ENCODE data around the gene NDUFA1.
"Not testable (repeated sequence)": the region's sequence is repeated elsewhere in the genome, so short reads cannot be mapped to it uniquely, and the experiment has no call there.

NDUFA1 gene

GRCh38 chrX:119871599-119872395 is at the start of gene NDUFA1, which contains the start of gene RNF113A:
TSS of gene NDUFA1 (plus strand) at chrX:119871832. CDS start at chrX:119871912, 80 bp downstream.
TSS of gene RNF113A (minus strand) at chrX:119871733. CDS start at chrX:119871613, 120 bp downstream.
- H3K36me3 Mint-ChIP-seq (ENCODE audit: low read depth) = peaks cover 19% of the 10 kb centered on the region
- DNase-seq (peak; percentile 80), ATAC-seq (peak; percentile 95)
- peak within 1 kb of the TSS; percentile 99 for H3K27ac Mint-ChIP-seq
- H3K9me3 Mint-ChIP-seq = no peaks in the 10 kb centered on the region
- peaks cover 17% of the 10 kb centered on the region for H3K4me1 Mint-ChIP-seq
- H3K27me3 Mint-ChIP-seq = no peaks in the 10 kb centered on the region
- H3K4me3 Mint-ChIP-seq = peak within 1 kb of the TSS; percentile 100

GRCh38 chrX:119824221-119824620 is 47.4 kb upstream of the NDUFA1 start:
- not testable (repeated sequence) for H3K27ac Mint-ChIP-seq; H3K27me3 Mint-ChIP-seq; H3K36me3 Mint-ChIP-seq (ENCODE audit: low read depth); H3K9me3 Mint-ChIP-seq; H3K4me3 Mint-ChIP-seq; DNase-seq; ATAC-seq
- peaks cover 21% of the 10 kb centered on the region for H3K4me1 Mint-ChIP-seq

GRCh38 chrX:119826399-119826959 is 45.2 kb upstream of the NDUFA1 start:
- peaks cover 16% of the 10 kb centered on the region for H3K36me3 Mint-ChIP-seq (ENCODE audit: low read depth)
- no peaks in the 10 kb centered on the region for H3K9me3 Mint-ChIP-seq
- no peak overlapping the region for H3K27ac Mint-ChIP-seq
- H3K27me3 Mint-ChIP-seq = no peaks in the 10 kb centered on the region
- DNase-seq (no peak), ATAC-seq (no peak)
- H3K4me1 Mint-ChIP-seq = peaks cover 15% of the 10 kb centered on the region
- H3K4me3 Mint-ChIP-seq = no peak overlapping the region

GRCh38 chrX:119828446-119828845 is 43.2 kb upstream of the NDUFA1 start:
- Mint-ChIP-seq H3K27ac (no peak overlapping the region), H3K9me3 (no peaks in the 10 kb centered on the region), H3K4me3 (no peak overlapping the region), H3K36me3 (ENCODE audit: low read depth) (peaks cover 19% of the 10 kb centered on the region), H3K4me1 (peaks cover 7% of the 10 kb centered on the region), H3K27me3 (no peaks in the 10 kb centered on the region)
- DNase-seq = no peak
- no peak for ATAC-seq

GRCh38 chrX:119833905-119834304 is 37.7 kb upstream of the NDUFA1 start:
- Mint-ChIP-seq H3K36me3 (ENCODE audit: low read depth) (peaks cover 37% of the 10 kb centered on the region), H3K27ac (no peak overlapping the region), H3K4me1 (no peaks in the 10 kb centered on the region), H3K27me3 (no peaks in the 10 kb centered on the region), H3K9me3 (no peaks in the 10 kb centered on the region), H3K4me3 (no peak overlapping the region)
- ATAC-seq (no peak), DNase-seq (no peak)

GRCh38 chrX:119852382-119853353 is 19.0 kb upstream of the NDUFA1 start, which contains the start of gene UPF3B:
TSS of gene UPF3B (minus strand) at chrX:119852963. CDS start at chrX:119852928, 35 bp downstream.
- DNase-seq (peak; percentile 89), ATAC-seq (peak; percentile 95)
- H3K36me3 Mint-ChIP-seq (ENCODE audit: low read depth) = peaks cover 23% of the 10 kb centered on the region
- H3K27ac Mint-ChIP-seq = peak within 1 kb of the TSS; percentile 97
- H3K27me3 Mint-ChIP-seq = no peaks in the 10 kb centered on the region
- H3K9me3 Mint-ChIP-seq = no peaks in the 10 kb centered on the region
- H3K4me1 Mint-ChIP-seq = peaks cover 14% of the 10 kb centered on the region
- H3K4me3 Mint-ChIP-seq = peak within 1 kb of the TSS; percentile 99

- no peak for DNase-seq
- peaks cover 20% of the 10 kb centered on the region for H3K36me3 Mint-ChIP-seq (ENCODE audit: low read depth)
- H3K27me3 Mint-ChIP-seq = no peaks in the 10 kb centered on the region
- H3K9me3 Mint-ChIP-seq = no peaks in the 10 kb centered on the region
- H3K4me3 Mint-ChIP-seq = peak overlapping the region; percentile 99
- ATAC-seq = no peak
- H3K4me1 Mint-ChIP-seq = peaks cover 15% of the 10 kb centered on the region
- H3K27ac Mint-ChIP-seq = peak overlapping the region; percentile 97
These were observed 18.2 kb upstream of the NDUFA1 start for GRCh38 chrX:119853444-119853843.

GRCh38 chrX:119870626-119871131 is 953 bp upstream of the NDUFA1 start:
- Mint-ChIP-seq H3K4me1 (peaks cover 17% of the 10 kb centered on the region), H3K4me3 (peak overlapping the region; percentile 100), H3K27ac (peak overlapping the region; percentile 99), H3K27me3 (no peaks in the 10 kb centered on the region), H3K36me3 (ENCODE audit: low read depth) (peaks cover 15% of the 10 kb centered on the region), H3K9me3 (no peaks in the 10 kb centered on the region)
- ATAC-seq (no peak), DNase-seq (no peak)

- peak overlapping the region; percentile 100 for H3K4me3 Mint-ChIP-seq
- no peaks in the 10 kb centered on the region for H3K9me3 Mint-ChIP-seq
- peak; percentile 41 for ATAC-seq
- H3K36me3 Mint-ChIP-seq (ENCODE audit: low read depth) = peaks cover 18% of the 10 kb centered on the region
- H3K4me1 Mint-ChIP-seq = peaks cover 17% of the 10 kb centered on the region
- DNase-seq = no peak
- H3K27ac Mint-ChIP-seq = peak overlapping the region; percentile 99
- H3K27me3 Mint-ChIP-seq = no peaks in the 10 kb centered on the region
These were observed 410 bp upstream of the NDUFA1 start for GRCh38 chrX:119871245-119871598.

GRCh38 chrX:119878740-119879139 is 7.1 kb downstream of the NDUFA1 start:
- no peak for ATAC-seq
- Mint-ChIP-seq H3K27ac (no peak overlapping the region), H3K36me3 (ENCODE audit: low read depth) (peaks cover 17% of the 10 kb centered on the region), H3K4me1 (peaks cover 13% of the 10 kb centered on the region), H3K9me3 (no peaks in the 10 kb centered on the region), H3K27me3 (no peaks in the 10 kb centered on the region), H3K4me3 (no peak overlapping the region)
- DNase-seq = no peak

GRCh38 chrX:119880076-119880475 is 8.4 kb downstream of the NDUFA1 start:
- H3K9me3 Mint-ChIP-seq = no peaks in the 10 kb centered on the region
- H3K27ac Mint-ChIP-seq = no peak overlapping the region
- no peak overlapping the region for H3K4me3 Mint-ChIP-seq
- no peak for DNase-seq
- peaks cover 13% of the 10 kb centered on the region for H3K36me3 Mint-ChIP-seq (ENCODE audit: low read depth)
- no peak for ATAC-seq
- no peaks in the 10 kb centered on the region for H3K27me3 Mint-ChIP-seq
- H3K4me1 Mint-ChIP-seq = peaks cover 13% of the 10 kb centered on the region

- no peak overlapping the region for H3K4me3 Mint-ChIP-seq
- no peaks in the 10 kb centered on the region for H3K27me3 Mint-ChIP-seq
- DNase-seq = no peak
- no peaks in the 10 kb centered on the region for H3K9me3 Mint-ChIP-seq
- no peak overlapping the region for H3K27ac Mint-ChIP-seq
- peaks cover 13% of the 10 kb centered on the region for H3K36me3 Mint-ChIP-seq (ENCODE audit: low read depth)
- peaks cover 13% of the 10 kb centered on the region for H3K4me1 Mint-ChIP-seq
- ATAC-seq = peak; percentile 85
These were observed 9.2 kb downstream of the NDUFA1 start for GRCh38 chrX:119880552-119881437.

GRCh38 chrX:119885554-119886428 is 14.2 kb downstream of the NDUFA1 start:
- no peak overlapping the region for H3K27ac Mint-ChIP-seq
- DNase-seq = no peak
- H3K9me3 Mint-ChIP-seq = no peaks in the 10 kb centered on the region
- peak overlapping the region; percentile 38 for H3K4me3 Mint-ChIP-seq
- ATAC-seq = no peak
- peaks cover 7% of the 10 kb centered on the region for H3K4me1 Mint-ChIP-seq
- H3K27me3 Mint-ChIP-seq = peaks cover 1% of the 10 kb centered on the region
- no peaks in the 10 kb centered on the region for H3K36me3 Mint-ChIP-seq (ENCODE audit: low read depth)

Measured in activated naive CD8-positive, alpha-beta T cell treated with anti-CD3 and anti-CD28 coated beads, Interleukin-2, amount 50 U/mL, for 24 hours (primary cell).